ENCODE results near the gene LDLRAD3.
"Not testable (repeated sequence)": the region's sequence is repeated elsewhere in the genome, so short reads cannot be mapped to it uniquely, and the experiment has no call there.

The LDLRAD3 gene

GRCh38 chr11:36019722-36020121, 75.9 kb downstream of the LDLRAD3 start:
- DNase-seq (ENCODE audit: low read depth) = no peak

DNA sequence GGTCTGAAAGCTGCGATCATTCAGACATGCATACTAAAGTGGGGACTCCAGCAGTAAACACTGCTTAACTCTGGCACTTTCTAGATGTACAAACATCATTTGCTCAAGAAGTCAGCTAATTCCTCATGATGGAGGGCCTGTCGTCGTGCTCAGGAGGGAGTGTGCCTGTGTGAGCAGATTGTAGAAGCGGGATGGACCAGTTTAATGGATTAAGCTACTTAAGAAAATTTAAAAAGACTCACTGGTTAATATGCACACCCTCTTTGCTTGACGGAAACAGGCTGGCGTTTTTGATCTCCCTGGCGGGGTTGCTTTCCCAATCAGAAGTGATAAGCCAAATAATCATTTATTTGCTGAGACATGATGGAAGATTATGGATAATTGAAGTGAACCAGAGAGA, 79.0 kb downstream of the LDLRAD3 start:
- no peak for DNase-seq (ENCODE audit: low read depth)

DNA sequence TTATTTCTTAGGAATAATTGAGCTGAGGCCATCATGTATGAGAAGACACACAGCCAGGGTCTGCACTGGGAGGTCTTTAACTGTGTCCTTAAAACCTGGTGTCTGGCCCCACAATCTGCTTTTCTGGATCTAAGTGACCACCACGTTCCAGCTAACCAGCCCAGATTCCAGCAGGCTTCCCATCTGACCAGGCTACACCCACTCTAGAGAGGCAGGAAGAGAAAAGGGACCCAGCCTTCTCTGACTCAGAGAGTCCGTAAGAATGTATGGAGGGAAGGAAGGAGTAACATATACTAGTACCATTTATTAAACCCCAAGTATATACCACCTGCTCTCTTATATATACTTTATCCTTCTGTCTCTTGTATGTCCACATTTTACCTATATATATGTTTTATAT, 80.1 kb downstream of the LDLRAD3 start:
- peak; percentile 62 for DNase-seq (ENCODE audit: low read depth)

GRCh38 chr11:36024716-36025115, 80.9 kb downstream of the LDLRAD3 start:
- DNase-seq (ENCODE audit: low read depth) = no peak

GRCh38 chr11:36026315-36026968, 82.6 kb downstream of the LDLRAD3 start:
- no peak for DNase-seq (ENCODE audit: low read depth)

DNA sequence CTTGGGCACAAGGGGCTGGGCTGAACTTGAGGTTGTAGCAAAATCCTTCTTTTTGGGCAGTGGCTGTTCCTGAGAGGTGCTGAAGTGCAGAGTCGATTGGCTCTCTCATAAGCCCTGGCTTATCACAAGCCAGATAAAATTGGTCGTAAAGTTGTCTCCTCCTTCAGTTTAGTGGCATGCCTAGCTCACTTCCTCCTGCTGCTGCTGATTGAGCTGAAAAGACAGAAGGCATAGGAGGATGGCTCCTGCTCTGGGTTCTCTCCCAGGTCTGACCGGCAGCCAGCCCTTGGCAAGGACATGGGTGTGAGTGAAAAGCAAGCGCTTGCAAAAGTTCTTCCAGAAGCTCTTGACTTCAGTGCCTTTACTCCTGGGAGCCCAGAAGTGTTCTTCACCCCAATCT, 83.9 kb downstream of the LDLRAD3 start:
- no peak for DNase-seq (ENCODE audit: low read depth)

DNA sequence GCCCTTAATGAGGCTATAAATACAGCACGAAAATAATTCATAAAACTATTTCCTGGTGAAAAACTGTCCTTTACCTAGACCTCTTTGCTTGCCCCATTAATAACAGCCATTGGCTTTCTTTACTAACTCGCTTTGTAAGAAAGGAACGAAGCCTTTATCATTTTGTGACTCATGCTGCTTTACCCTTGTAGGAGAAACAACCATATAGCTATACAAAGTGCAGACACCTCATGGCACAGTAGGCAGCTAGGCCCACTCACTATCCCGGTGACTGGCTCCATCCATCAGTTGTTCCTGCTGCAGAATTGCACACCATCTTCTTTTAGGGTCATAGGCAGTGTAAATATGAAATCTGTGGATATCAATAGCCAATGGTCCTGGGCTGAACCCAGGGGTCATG, 85.8 kb downstream of the LDLRAD3 start:
- no peak for DNase-seq (ENCODE audit: low read depth)

DNA sequence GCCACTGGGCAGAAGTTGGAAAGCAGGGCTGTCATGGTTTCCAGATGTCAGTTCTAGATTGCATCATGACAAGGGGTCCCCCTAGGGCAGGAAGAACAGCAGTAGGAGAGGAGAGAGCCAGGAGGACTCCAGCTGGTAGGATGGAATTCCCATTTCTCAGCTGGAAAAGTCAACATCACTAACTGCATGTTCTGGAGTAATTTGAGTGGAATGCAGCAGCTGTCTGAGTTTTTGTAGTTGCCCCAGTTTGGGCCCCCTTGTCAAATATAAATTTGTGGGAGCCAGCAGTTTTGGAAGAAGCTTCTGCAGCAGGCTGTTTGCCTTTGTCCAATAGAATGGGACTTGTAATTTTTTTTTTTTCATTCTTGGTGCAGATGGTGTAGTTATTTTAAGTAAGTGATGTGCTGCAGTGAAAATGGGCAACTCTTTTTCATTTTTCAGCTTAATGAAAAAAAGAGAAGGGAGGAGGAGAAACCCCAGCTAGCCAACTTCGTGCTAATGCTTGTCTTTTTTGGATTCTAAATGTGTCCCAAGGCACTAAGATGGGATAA, 86.9 kb downstream of the LDLRAD3 start:
- peak; percentile 82 for DNase-seq (ENCODE audit: low read depth)

DNA sequence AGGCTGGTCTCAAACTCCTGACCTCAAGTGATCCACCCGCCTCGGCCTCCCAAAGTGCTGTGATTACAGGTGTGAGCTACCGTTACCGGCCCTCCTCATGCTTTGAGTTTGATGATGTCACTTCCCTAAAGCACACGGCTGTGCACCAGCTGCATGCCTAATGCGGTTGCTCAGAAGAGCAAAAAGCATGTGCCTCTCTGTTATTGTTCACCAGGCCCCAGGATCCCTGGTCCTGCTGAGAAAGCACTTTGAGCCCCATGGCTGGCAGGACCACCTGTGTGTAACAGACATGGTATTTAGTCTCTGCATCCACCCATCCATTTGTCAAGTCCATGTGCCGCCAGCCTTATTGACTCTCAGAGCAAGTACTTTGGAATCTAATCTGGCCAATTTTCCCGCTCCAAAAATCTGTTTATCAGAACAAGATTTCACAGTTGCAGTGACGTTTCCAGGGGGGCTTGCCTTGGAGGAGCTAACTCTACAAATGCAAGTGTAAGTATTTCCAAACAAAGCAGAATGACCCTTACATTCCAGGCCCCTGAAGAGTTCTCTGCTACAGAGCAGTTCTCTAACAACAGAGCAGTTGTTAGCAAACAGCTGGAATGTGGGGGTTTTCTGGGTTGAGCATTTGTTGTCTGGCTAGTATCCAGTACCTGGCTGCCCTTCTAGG, 89.4 kb downstream of the LDLRAD3 start:
- DNase-seq (ENCODE audit: low read depth) = no peak

- no peak for DNase-seq (ENCODE audit: low read depth)
Measured at GRCh38 chr11:36033936-36034335, 90.1 kb downstream of the LDLRAD3 start.

DNA sequence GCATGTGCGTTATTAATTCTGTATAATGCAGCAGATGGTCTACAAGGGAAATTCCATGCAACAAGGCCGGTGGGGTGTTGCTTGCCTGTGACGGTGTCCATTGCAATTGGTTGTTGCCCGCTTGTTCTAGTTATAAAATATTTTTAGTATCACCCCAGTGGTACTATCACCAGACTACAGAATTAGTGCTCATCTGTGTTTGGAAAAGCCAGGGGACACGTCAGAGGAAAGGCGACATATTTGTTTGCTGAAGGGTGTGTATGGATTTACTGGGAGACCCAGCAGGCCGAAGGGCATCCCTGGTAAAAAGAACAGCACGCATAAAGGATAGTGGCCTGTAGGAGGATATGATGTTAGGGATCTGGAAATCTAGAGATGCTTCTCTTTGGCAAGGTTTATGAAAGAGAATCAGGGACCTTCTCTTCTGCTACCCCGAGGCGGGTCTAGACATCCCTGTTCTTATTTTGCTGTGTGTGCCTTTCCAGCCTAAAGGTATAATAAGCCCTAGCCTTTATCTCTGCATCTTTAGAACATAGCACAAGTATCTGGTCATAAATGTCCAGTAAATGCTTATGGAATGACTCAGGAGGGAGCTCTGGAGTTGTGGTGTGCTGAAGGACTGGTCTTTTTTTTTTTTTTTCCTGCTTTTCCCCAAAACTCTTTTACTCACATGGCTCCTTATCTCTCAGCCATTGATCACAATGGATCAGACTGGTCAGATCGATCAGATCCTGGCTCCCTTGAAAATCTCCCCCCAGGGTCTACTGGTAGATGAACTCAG, 90.9 kb downstream of the LDLRAD3 start:
- DNase-seq (ENCODE audit: low read depth) = peak; percentile 97

DNA sequence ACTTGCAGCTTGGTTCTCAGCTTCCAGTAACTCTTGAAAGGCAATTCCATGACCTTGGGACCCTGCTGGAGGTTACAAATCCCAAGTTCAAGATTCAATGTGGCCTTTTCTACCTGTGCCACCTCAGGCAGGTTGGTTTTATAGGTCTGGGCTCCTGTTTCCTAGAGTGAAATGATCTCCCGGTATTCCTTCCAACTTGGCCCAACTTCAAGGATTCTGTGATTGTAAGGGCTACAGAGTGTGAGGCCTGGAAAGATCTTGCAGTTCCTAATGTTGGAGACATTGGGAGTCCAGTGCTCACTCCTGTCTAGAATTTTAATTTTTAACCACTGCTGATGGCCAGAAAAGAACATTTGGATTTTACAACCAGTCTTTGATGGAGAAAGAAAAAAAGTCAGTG, 91.6 kb downstream of the LDLRAD3 start:
- DNase-seq (ENCODE audit: low read depth) = no peak

DNA sequence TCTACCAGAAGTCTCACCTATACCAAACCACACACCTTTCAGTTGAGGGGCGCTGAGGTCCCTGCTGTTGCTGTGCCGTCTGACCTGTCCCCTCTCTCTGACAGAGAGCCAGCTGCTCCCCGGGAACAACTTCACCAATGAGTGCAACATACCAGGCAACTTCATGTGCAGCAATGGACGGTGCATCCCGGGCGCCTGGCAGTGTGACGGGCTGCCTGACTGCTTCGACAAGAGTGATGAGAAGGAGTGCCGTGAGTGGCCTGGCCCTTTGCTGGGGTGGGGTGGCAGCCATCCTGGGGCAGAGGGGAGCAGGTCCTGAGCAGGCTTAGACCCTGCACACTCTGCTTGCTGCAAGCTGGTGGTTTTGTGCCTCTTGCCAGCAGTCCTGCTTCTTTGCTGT, 92.1 kb downstream of the LDLRAD3 start:
- no peak for DNase-seq (ENCODE audit: low read depth)

- peak; percentile 49 for DNase-seq (ENCODE audit: low read depth)
Measured at GRCh38 chr11:36037031-36037430, 93.2 kb downstream of the LDLRAD3 start.

GRCh38 chr11:36038541-36038940, 94.7 kb downstream of the LDLRAD3 start:
- no peak for DNase-seq (ENCODE audit: low read depth)

DNA sequence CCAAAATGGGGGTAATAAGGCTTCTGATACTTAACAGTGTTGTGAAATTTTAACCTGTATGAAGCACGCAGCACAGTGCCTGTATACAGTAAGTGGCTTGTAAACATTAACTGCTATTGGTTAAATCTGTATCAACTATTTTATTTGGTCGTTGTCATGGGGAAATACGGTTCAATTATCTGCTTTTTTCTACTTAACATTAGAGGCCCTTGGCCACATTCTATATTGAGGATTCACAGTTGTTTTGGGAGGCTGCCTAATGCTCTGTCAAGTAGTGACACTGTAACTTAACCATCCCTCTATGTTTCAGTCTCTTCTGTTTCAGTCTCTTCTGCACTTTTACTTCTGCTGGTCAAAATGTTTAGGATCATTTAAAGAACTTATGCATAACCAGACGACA, 95.6 kb downstream of the LDLRAD3 start:
- no peak for DNase-seq (ENCODE audit: low read depth)

GRCh38 chr11:36041988-36042611, 98.2 kb downstream of the LDLRAD3 start:
- peak; percentile 27 for DNase-seq (ENCODE audit: low read depth)

DNA sequence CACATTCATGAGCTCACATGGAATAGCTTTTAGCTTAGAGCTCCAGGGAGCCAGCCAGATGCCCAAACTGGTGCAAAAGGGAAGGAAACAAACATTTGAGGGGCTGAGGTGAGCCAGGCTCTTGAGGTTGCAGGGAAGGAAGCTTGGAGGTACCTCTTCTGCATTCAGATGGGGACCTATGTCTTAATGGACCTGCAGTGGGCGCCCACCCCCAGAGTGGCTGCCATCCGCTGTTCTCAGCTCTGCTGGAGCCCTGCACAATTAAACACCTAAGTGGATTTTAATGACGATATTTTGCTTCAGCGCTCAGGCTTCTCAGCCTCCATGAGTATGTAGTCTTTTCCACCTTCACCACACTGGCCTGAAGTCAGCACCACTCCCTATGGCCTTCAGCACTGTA, 100.8 kb downstream of the LDLRAD3 start:
- DNase-seq (ENCODE audit: low read depth) = no peak

GRCh38 chr11:36045945-36046344, 102.1 kb downstream of the LDLRAD3 start:
- DNase-seq (ENCODE audit: low read depth) = not testable (repeated sequence)

GRCh38 chr11:36046932-36047331, 103.1 kb downstream of the LDLRAD3 start:
- DNase-seq (ENCODE audit: low read depth) = no peak

DNA sequence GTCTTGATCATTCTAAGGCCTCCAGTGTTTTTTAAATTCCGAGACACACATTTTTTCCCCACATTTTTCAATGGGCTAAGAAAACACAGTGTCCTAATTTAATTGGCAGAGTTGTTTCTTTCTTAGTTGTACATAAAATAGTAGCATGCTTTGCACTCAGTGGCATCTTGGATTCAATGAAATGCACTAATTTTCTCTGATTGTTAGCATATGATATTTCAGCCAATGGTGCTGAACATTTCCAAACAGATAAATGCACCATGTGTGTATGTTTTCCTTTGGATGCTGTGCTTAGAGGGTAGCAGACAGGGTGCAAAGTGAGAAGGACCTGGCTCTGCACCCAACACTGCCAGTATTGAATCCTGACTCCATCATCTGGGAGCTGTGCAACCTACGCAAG, 103.5 kb downstream of the LDLRAD3 start:
- no peak for DNase-seq (ENCODE audit: low read depth)

DNA sequence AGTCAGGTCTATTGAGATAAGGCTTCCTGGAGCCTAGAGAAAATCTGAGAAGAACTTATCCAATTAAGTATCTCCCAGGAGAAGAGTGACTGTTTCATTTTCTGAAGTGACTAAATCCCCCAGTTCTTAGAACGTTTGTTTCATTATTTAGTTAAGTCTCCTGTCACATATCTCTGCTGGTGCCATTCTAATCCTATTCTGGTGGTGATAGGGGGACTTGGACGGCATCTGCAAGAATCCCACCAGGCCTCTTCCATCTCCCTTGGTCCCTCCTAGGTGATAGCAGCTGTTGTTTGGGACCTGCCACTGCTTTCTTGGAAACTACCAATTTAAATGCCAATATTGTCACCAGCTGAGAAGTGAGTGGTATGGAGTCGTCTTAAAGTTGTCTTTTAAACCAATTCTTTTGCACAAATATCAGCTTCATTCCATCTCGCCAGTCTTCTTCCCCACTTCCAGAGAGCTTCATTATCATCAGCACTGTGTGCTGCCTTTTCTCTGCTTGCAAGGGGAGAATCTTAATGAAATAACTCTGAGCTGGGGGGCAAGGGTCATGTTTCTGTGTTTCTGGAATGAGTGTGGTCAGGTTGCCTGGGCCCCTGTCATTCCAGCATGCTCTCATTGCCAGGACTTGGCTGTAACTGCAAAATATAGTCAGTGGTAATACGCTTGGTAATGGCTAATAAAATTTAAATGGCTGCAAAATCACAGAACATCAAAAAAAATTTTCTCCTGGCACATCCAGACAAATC, 104.8 kb downstream of the LDLRAD3 start:
- DNase-seq (ENCODE audit: low read depth) = peak; percentile 39
